SK-N-SH (cell line): Measurements from ENCODE around the gene SPON1.

Experiments
- FOXM1 ChIP-seq: IDR thresholded peaks from 2 replicates; pipeline ENCODE4 v1.4.0; 2012; ENCODE audit warnings: low read depth, mild to moderate bottlenecking
- JUND ChIP-seq: IDR thresholded peaks from 2 replicates; pipeline ENCODE4 v1.4.0; 2012
- RAD21 ChIP-seq: IDR thresholded peaks from 2 replicates; pipeline ENCODE4 v1.6.1; 2012; ENCODE audit warnings: mild to moderate bottlenecking, low read length
- USF2 ChIP-seq: fragments of 150-350 bp; IDR thresholded peaks from 2 replicates; pipeline ENCODE4 v1.6.1; 2017; ENCODE audit warnings: antibody characterized with exemption, low read length, low read depth, borderline replicate concordance

DNA sequence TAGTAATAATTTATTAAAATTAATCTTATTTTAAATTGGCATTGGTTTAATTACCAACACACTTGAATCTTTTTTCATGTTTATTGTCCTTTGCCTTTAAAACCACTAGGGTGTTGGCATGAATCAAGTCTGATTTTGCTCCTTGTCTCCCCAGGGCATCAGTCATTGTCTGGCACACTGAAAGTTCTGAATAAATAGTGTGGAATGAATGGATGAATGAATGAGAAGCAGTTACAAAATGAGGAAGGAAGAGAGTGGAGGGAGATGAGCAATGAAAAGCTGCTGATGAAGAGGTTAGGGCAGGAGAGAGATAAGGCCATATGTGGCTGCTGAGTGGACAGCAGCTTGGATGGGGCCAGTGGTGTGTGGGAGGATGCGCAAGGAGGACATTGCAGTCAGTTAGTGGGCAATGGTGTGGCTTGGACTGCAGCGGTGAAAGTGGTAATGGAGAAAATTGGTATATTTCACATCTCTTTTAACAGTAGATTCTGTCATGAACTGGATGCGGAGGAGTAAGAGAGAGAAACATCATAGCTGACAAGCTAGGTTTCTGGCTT, 132.0 kb downstream of the SPON1 start:
- TF ChIP-seq FOXM1 (no peak), USF2 (no peak), JUND (no peak), RAD21 (no peak)
